ENCODE results near the gene PRXL2A.
A peak's percentile ranks its signal among the peaks of the same experiment; 100 is the strongest.
"Not testable (repeated sequence)": the region's sequence is repeated elsewhere in the genome, so short reads cannot be mapped to it uniquely, and the experiment has no call there.

Gene PRXL2A

GRCh38 chr10:80408242-80409101, at the start of gene PRXL2A:
Gene PRXL2A, plus strand, starts transcription at chr10:80408551. Its CDS starts 11,917 bp downstream, at chr10:80420468.
- Histone ChIP-seq H3K9me3 (ENCODE audit: control insufficient read depth in 5 of 5, low read length in 5 of 5) (no peaks in the 10 kb centered on the region), H3K27ac (ENCODE audit: low read depth, low read length) (peak within 1 kb of the TSS; percentile 97), H3K36me3 (ENCODE audit: control insufficient read depth in 5 of 5, insufficient read depth in 5 of 5, low read length in 5 of 5) (peaks cover 0 to 2% (median 0%) of the 10 kb centered on the region in 5 donors), H3K9ac (ENCODE audit: low read length in 5 of 5) (peak within 1 kb of the TSS; percentile 68 to 87 (median 73)), H3K27me3 (ENCODE audit: control insufficient read depth in 5 of 5, insufficient read depth in 4 of 5, low read length in 5 of 5) (no peaks in the 10 kb centered on the region), H3K4me3 (ENCODE audit: low read depth in 1 of 5, low read length in 5 of 5) (peak within 1 kb of the TSS; percentile 78 to 85 (median 83)), H3K4me1 (ENCODE audit: control insufficient read depth in 5 of 5, insufficient read depth in 5 of 5, low read length in 5 of 5) (peaks cover 24 to 84% (median 75%) of the 10 kb centered on the region in 5 donors)

GRCh38 chr10:80358925-80359324, 49.4 kb upstream of the PRXL2A start:
- H3K9me3 ChIP-seq (ENCODE audit: control insufficient read depth in 5 of 5, low read length in 5 of 5); H3K4me3 ChIP-seq (ENCODE audit: low read depth in 1 of 5, low read length in 5 of 5); H3K27ac ChIP-seq (ENCODE audit: low read depth, low read length); H3K9ac ChIP-seq (ENCODE audit: low read length in 5 of 5); H3K36me3 ChIP-seq (ENCODE audit: control insufficient read depth in 5 of 5, insufficient read depth in 5 of 5, low read length in 5 of 5): not testable (repeated sequence)
- peaks cover 0 to 15% (median 13%) of the 10 kb centered on the region in 5 donors for H3K4me1 ChIP-seq (ENCODE audit: control insufficient read depth in 5 of 5, insufficient read depth in 5 of 5, low read length in 5 of 5)
- H3K27me3 ChIP-seq (ENCODE audit: control insufficient read depth in 5 of 5, insufficient read depth in 4 of 5, low read length in 5 of 5), result peaks cover 7 to 15% (median 8%) of the 10 kb centered on the region in 5 donors

- Histone ChIP-seq H3K36me3 (ENCODE audit: control insufficient read depth in 5 of 5, insufficient read depth in 5 of 5, low read length in 5 of 5) (no peaks in the 10 kb centered on the region), H3K9me3 (ENCODE audit: control insufficient read depth in 5 of 5, low read length in 5 of 5) (no peaks in the 10 kb centered on the region)
Measured at GRCh38 chr10:80359644-80360043, 48.7 kb upstream of the PRXL2A start.

GRCh38 chr10:80365510-80365909, 42.8 kb upstream of the PRXL2A start:
- Histone ChIP-seq H3K27ac (ENCODE audit: low read depth, low read length) (no peak overlapping the region), H3K4me1 (ENCODE audit: control insufficient read depth in 5 of 5, insufficient read depth in 5 of 5, low read length in 5 of 5) (no peaks in the 10 kb centered on the region), H3K27me3 (ENCODE audit: control insufficient read depth in 5 of 5, insufficient read depth in 4 of 5, low read length in 5 of 5) (no peaks in the 10 kb centered on the region), H3K36me3 (ENCODE audit: control insufficient read depth in 5 of 5, insufficient read depth in 5 of 5, low read length in 5 of 5) (no peaks in the 10 kb centered on the region), H3K9ac (ENCODE audit: low read length in 5 of 5) (no peak overlapping the region), H3K4me3 (ENCODE audit: low read depth in 1 of 5, low read length in 5 of 5) (no peak overlapping the region), H3K9me3 (ENCODE audit: control insufficient read depth in 5 of 5, low read length in 5 of 5) (peaks cover 11 to 22% (median 13%) of the 10 kb centered on the region in 5 donors)

More at GRCh38 chr10:80359644-80360043, 48.7 kb upstream of the PRXL2A start:
- H3K27ac ChIP-seq (ENCODE audit: low read depth, low read length), result no peak overlapping the region
- no peak overlapping the region for H3K9ac ChIP-seq (ENCODE audit: low read length in 5 of 5)
- peaks cover 6 to 15% (median 8%) of the 10 kb centered on the region in 5 donors for H3K27me3 ChIP-seq (ENCODE audit: control insufficient read depth in 5 of 5, insufficient read depth in 4 of 5, low read length in 5 of 5)
- no peak overlapping the region for H3K4me3 ChIP-seq (ENCODE audit: low read depth in 1 of 5, low read length in 5 of 5)
- H3K4me1 ChIP-seq (ENCODE audit: control insufficient read depth in 5 of 5, insufficient read depth in 5 of 5, low read length in 5 of 5), result peaks cover 0 to 15% (median 13%) of the 10 kb centered on the region in 5 donors

- H3K27ac ChIP-seq (ENCODE audit: low read depth, low read length), result no peak overlapping the region
- no peak overlapping the region for H3K4me3 ChIP-seq (ENCODE audit: low read depth in 1 of 5, low read length in 5 of 5)
- H3K4me1 ChIP-seq (ENCODE audit: control insufficient read depth in 5 of 5, insufficient read depth in 5 of 5, low read length in 5 of 5), result no peaks in the 10 kb centered on the region
- no peaks in the 10 kb centered on the region for H3K27me3 ChIP-seq (ENCODE audit: control insufficient read depth in 5 of 5, insufficient read depth in 4 of 5, low read length in 5 of 5)
- no peaks in the 10 kb centered on the region for H3K36me3 ChIP-seq (ENCODE audit: control insufficient read depth in 5 of 5, insufficient read depth in 5 of 5, low read length in 5 of 5)
- no peak overlapping the region for H3K9ac ChIP-seq (ENCODE audit: low read length in 5 of 5)
- peaks cover 11 to 19% (median 11%) of the 10 kb centered on the region in 5 donors for H3K9me3 ChIP-seq (ENCODE audit: control insufficient read depth in 5 of 5, low read length in 5 of 5)
Measured at GRCh38 chr10:80371467-80371866, 36.9 kb upstream of the PRXL2A start.

- Histone ChIP-seq H3K9me3 (ENCODE audit: control insufficient read depth in 5 of 5, low read length in 5 of 5) (peaks cover 0 to 7% (median 0%) of the 10 kb centered on the region in 5 donors), H3K36me3 (ENCODE audit: control insufficient read depth in 5 of 5, insufficient read depth in 5 of 5, low read length in 5 of 5) (no peaks in the 10 kb centered on the region), H3K4me1 (ENCODE audit: control insufficient read depth in 5 of 5, insufficient read depth in 5 of 5, low read length in 5 of 5) (no peaks in the 10 kb centered on the region), H3K4me3 (ENCODE audit: low read depth in 1 of 5, low read length in 5 of 5) (no peak overlapping the region), H3K27ac (ENCODE audit: low read depth, low read length) (no peak overlapping the region), H3K9ac (ENCODE audit: low read length in 5 of 5) (no peak overlapping the region), H3K27me3 (ENCODE audit: control insufficient read depth in 5 of 5, insufficient read depth in 4 of 5, low read length in 5 of 5) (no peaks in the 10 kb centered on the region)
Measured at GRCh38 chr10:80372675-80373074, 35.7 kb upstream of the PRXL2A start.

GRCh38 chr10:80373502-80373901, 34.8 kb upstream of the PRXL2A start:
- H3K27ac ChIP-seq (ENCODE audit: low read depth, low read length), result no peak overlapping the region

GRCh38 chr10:80379701-80380100, 28.6 kb upstream of the PRXL2A start:
- no peaks in the 10 kb centered on the region for H3K9me3 ChIP-seq (ENCODE audit: control insufficient read depth in 5 of 5, low read length in 5 of 5)
- H3K36me3 ChIP-seq (ENCODE audit: control insufficient read depth in 5 of 5, insufficient read depth in 5 of 5, low read length in 5 of 5), result no peaks in the 10 kb centered on the region
- H3K27me3 ChIP-seq (ENCODE audit: control insufficient read depth in 5 of 5, insufficient read depth in 4 of 5, low read length in 5 of 5), result no peaks in the 10 kb centered on the region
- H3K4me1 ChIP-seq (ENCODE audit: control insufficient read depth in 5 of 5, insufficient read depth in 5 of 5, low read length in 5 of 5), result peaks cover 0 to 5% (median 4%) of the 10 kb centered on the region in 5 donors
- H3K27ac ChIP-seq (ENCODE audit: low read depth, low read length), result no peak overlapping the region
- H3K9ac ChIP-seq (ENCODE audit: low read length in 5 of 5), result no peak overlapping the region
- H3K4me3 ChIP-seq (ENCODE audit: low read depth in 1 of 5, low read length in 5 of 5), result no peak overlapping the region

More at GRCh38 chr10:80373502-80373901, 34.8 kb upstream of the PRXL2A start:
- Histone ChIP-seq H3K9me3 (ENCODE audit: control insufficient read depth in 5 of 5, low read length in 5 of 5) (no peaks in the 10 kb centered on the region), H3K9ac (ENCODE audit: low read length in 5 of 5) (no peak overlapping the region), H3K36me3 (ENCODE audit: control insufficient read depth in 5 of 5, insufficient read depth in 5 of 5, low read length in 5 of 5) (no peaks in the 10 kb centered on the region), H3K27me3 (ENCODE audit: control insufficient read depth in 5 of 5, insufficient read depth in 4 of 5, low read length in 5 of 5) (no peaks in the 10 kb centered on the region), H3K4me1 (ENCODE audit: control insufficient read depth in 5 of 5, insufficient read depth in 5 of 5, low read length in 5 of 5) (peaks cover 0 to 3% (median 0%) of the 10 kb centered on the region in 5 donors), H3K4me3 (ENCODE audit: low read depth in 1 of 5, low read length in 5 of 5) (no peak overlapping the region)

GRCh38 chr10:80380185-80380584, 28.2 kb upstream of the PRXL2A start:
- Histone ChIP-seq H3K27ac (ENCODE audit: low read depth, low read length) (no peak overlapping the region), H3K9me3 (ENCODE audit: control insufficient read depth in 5 of 5, low read length in 5 of 5) (no peaks in the 10 kb centered on the region), H3K9ac (ENCODE audit: low read length in 5 of 5) (no peak overlapping the region), H3K4me3 (ENCODE audit: low read depth in 1 of 5, low read length in 5 of 5) (no peak overlapping the region), H3K36me3 (ENCODE audit: control insufficient read depth in 5 of 5, insufficient read depth in 5 of 5, low read length in 5 of 5) (no peaks in the 10 kb centered on the region), H3K27me3 (ENCODE audit: control insufficient read depth in 5 of 5, insufficient read depth in 4 of 5, low read length in 5 of 5) (no peaks in the 10 kb centered on the region), H3K4me1 (ENCODE audit: control insufficient read depth in 5 of 5, insufficient read depth in 5 of 5, low read length in 5 of 5) (peaks cover 0 to 5% (median 4%) of the 10 kb centered on the region in 5 donors)

GRCh38 chr10:80382989-80383388, 25.4 kb upstream of the PRXL2A start:
- Histone ChIP-seq H3K9ac (ENCODE audit: low read length in 5 of 5) (peak overlapping the region in 1 of 5 donors; percentile 28), H3K4me1 (ENCODE audit: control insufficient read depth in 5 of 5, insufficient read depth in 5 of 5, low read length in 5 of 5) (peaks cover 0 to 19% (median 15%) of the 10 kb centered on the region in 5 donors), H3K27me3 (ENCODE audit: control insufficient read depth in 5 of 5, insufficient read depth in 4 of 5, low read length in 5 of 5) (no peaks in the 10 kb centered on the region), H3K27ac (ENCODE audit: low read depth, low read length) (no peak overlapping the region), H3K4me3 (ENCODE audit: low read depth in 1 of 5, low read length in 5 of 5) (no peak overlapping the region), H3K9me3 (ENCODE audit: control insufficient read depth in 5 of 5, low read length in 5 of 5) (no peaks in the 10 kb centered on the region), H3K36me3 (ENCODE audit: control insufficient read depth in 5 of 5, insufficient read depth in 5 of 5, low read length in 5 of 5) (no peaks in the 10 kb centered on the region)

Data from subcutaneous abdominal adipose tissue (tissue), 5 donors.